HepG2 (cell line): ENCODE measurements around the gene LILRB3. TPM values are rescaled to one million over a fixed set of nuclear protein-coding genes. Genes with fewer than 3 reads are reported as not detected.

Experiments used
- ARNT2 ChIP-seq: sonication (generic); formaldehyde crosslinking; IDR thresholded peaks from 2 replicates; pipeline ENCODE4 v1.8.0; 2022; ENCODE audit warnings: mild to moderate bottlenecking, low read depth, missing genetic modification reagents, moderate library complexity
- ATF7-NPFF ChIP-seq: sonication (generic); formaldehyde crosslinking; IDR thresholded peaks from 2 replicates; pipeline ENCODE4 v1.8.1; 2023; ENCODE audit warnings: mild to moderate bottlenecking, low read depth, missing genetic modification reagents, moderate library complexity
- CREM ChIP-seq, 2 experiments: sonication (generic) in 1 of 2; formaldehyde crosslinking in 1 of 2; IDR thresholded peaks; 2 replicates each; pipeline versions ENCODE4 v1.4.0 to v1.6.1; 2016 to 2020; ENCODE audit warnings: antibody characterized with exemption in 1 of 2, mild to moderate bottlenecking in 1 of 2, missing genetic modification reagents in 1 of 2
- EZH2 ChIP-seq: conservative IDR thresholded peaks from 2 replicates; pipeline ENCODE4 v1.6.1; 2012; ENCODE audit warnings: mild to moderate bottlenecking, low read depth, low read length, moderate library complexity
- GATAD1 ChIP-seq: IDR thresholded peaks from 2 replicates; pipeline ENCODE4 v1.6.1; 2016; ENCODE audit warnings: missing genetic modification reagents, missing compliant biosample characterization
- GTF2F1 ChIP-seq: fragments of 150-350 bp; IDR thresholded peaks from 2 replicates; pipeline ENCODE4 v1.6.1; 2014; ENCODE audit warnings: low read length
- HNRNPLL ChIP-seq: fragments of 200-400 bp; formaldehyde crosslinking; IDR thresholded peaks from 2 replicates; pipeline ENCODE4 v1.6.1; 2017; ENCODE audit warnings: mild to moderate bottlenecking, low read depth, low read length; ENCODE audit not compliant: poor library complexity, severe bottlenecking
- HNRNPUL1 ChIP-seq: fragments of 200-400 bp; formaldehyde crosslinking; IDR thresholded peaks from 2 replicates; pipeline ENCODE4 v1.6.1; 2017; ENCODE audit warnings: low read depth, mild to moderate bottlenecking, low read length, moderate library complexity
- KDM5B ChIP-seq: sonication (generic); formaldehyde crosslinking; IDR thresholded peaks from 2 replicates; pipeline ENCODE4 v1.4.0; 2020; ENCODE audit warnings: missing genetic modification reagents, mild to moderate bottlenecking, borderline replicate concordance
- MAFK ChIP-seq, 2 experiments: IDR thresholded peaks in 1 of 2; conservative IDR thresholded peaks in 1 of 2; 2 replicates each; pipeline ENCODE4 v1.6.1; 2011; ENCODE audit warnings: improper control_type of control experiment in 2 of 2, low read length in 2 of 2
- MXI1 ChIP-seq: IDR thresholded peaks from 3 replicates; pipeline ENCODE4 v1.6.1; 2012; ENCODE audit warnings: low read depth, low read length, inconsistent platforms, borderline replicate concordance
- NFE2L2 ChIP-seq: fragments of 150-350 bp; IDR thresholded peaks from 2 replicates; pipeline ENCODE4 v1.6.1; 2014; ENCODE audit warnings: low read length
- NR3C1 ChIP-seq: sonication (generic); formaldehyde crosslinking; IDR thresholded peaks from 2 replicates; pipeline ENCODE4 v1.4.0; 2020; ENCODE audit warnings: missing genetic modification reagents
- RFXANK ChIP-seq: IDR thresholded peaks from 2 replicates; pipeline ENCODE4 v1.6.1; 2016
- SIN3B ChIP-seq: fragments of 150-350 bp; IDR thresholded peaks from 2 replicates; pipeline ENCODE4 v1.6.1; 2014; ENCODE audit warnings: low read length
- SOX5 ChIP-seq: IDR thresholded peaks from 2 replicates; pipeline ENCODE4 v1.6.1; 2016; ENCODE audit warnings: borderline replicate concordance
- ZFP82 ChIP-seq: sonication (generic); formaldehyde crosslinking; IDR thresholded peaks from 2 replicates; pipeline ENCODE4 v1.5.1; 2020; ENCODE audit warnings: mild to moderate bottlenecking, missing genetic modification reagents, borderline replicate concordance
- ZFP90 ChIP-seq: sonication (generic); formaldehyde crosslinking; IDR thresholded peaks from 2 replicates; pipeline ENCODE4 v1.8.0; 2022; ENCODE audit warnings: missing genetic modification reagents, mild to moderate bottlenecking, inconsistent platforms, borderline replicate concordance
- ZNF230 ChIP-seq: sonication (generic); formaldehyde crosslinking; IDR thresholded peaks from 2 replicates; pipeline ENCODE4 v1.4.0; 2020; ENCODE audit warnings: mild to moderate bottlenecking, missing genetic modification reagents
- ZNF382 ChIP-seq: sonication (generic); formaldehyde crosslinking; IDR thresholded peaks from 2 replicates; pipeline ENCODE4 v1.5.0; 2020; ENCODE audit warnings: missing genetic modification reagents, mild to moderate bottlenecking, borderline replicate concordance
- ZSCAN22 ChIP-seq: sonication (generic); formaldehyde crosslinking; IDR thresholded peaks from 2 replicates; pipeline ENCODE4 v1.4.0; 2020; ENCODE audit warnings: mild to moderate bottlenecking, missing genetic modification reagents
- polyA plus RNA-seq, 8 experiments: library from polyadenylated mRNA; depleted of rRNA in 3 of 8; stranded (reverse) in 7 of 8; unstranded in 1 of 8; fragments of >200 nt; fragmentation: Illumina TruSeq in 4 of 8; extraction: Trizol in 4 of 8; gene quantifications; 2 replicates each; pipeline versions ENCODE4 v1.2.1 to v1.2.3, GENCODE V29; 2011 to 2016; ENCODE audit warnings: low read depth in 4 of 8, missing spikeins in 1 of 8, mixed read lengths in 1 of 8; ENCODE audit not compliant: insufficient read depth in 1 of 8
- total RNA-seq, 5 experiments: library from RNA; depleted of rRNA; stranded (reverse); fragments of >200 nt; fragmentation: Illumina TruSeq; extraction: Trizol; gene quantifications; 2 replicates each; pipeline ENCODE4 v1.2.3, GENCODE V29; 2016; ENCODE audit warnings: low read depth in 1 of 5
- TF ChIP-seq, protein P1 (sequence below): sonication (generic); formaldehyde crosslinking; IDR thresholded peaks from 2 replicates; pipeline ENCODE4 v1.4.0; 2020; ENCODE audit warnings: missing genetic modification reagents
- TF ChIP-seq, protein P2 (sequence below): sonication (generic); formaldehyde crosslinking; IDR thresholded peaks from 2 replicates; pipeline ENCODE4 v1.4.0; 2020; ENCODE audit warnings: mild to moderate bottlenecking, missing genetic modification reagents
- TF ChIP-seq, protein P3 (sequence below): sonication (generic); formaldehyde crosslinking; IDR thresholded peaks from 2 replicates; pipeline ENCODE4 v1.4.0; 2020; ENCODE audit warnings: mild to moderate bottlenecking, missing genetic modification reagents

The LILRB3 gene
- total and polyA plus RNA-seq, 2 of the 13 experiments (the other 11 are each of a cell fraction or from before 2014, with no cell fraction given) = 0.22 TPM; not detected in 1

DNA sequence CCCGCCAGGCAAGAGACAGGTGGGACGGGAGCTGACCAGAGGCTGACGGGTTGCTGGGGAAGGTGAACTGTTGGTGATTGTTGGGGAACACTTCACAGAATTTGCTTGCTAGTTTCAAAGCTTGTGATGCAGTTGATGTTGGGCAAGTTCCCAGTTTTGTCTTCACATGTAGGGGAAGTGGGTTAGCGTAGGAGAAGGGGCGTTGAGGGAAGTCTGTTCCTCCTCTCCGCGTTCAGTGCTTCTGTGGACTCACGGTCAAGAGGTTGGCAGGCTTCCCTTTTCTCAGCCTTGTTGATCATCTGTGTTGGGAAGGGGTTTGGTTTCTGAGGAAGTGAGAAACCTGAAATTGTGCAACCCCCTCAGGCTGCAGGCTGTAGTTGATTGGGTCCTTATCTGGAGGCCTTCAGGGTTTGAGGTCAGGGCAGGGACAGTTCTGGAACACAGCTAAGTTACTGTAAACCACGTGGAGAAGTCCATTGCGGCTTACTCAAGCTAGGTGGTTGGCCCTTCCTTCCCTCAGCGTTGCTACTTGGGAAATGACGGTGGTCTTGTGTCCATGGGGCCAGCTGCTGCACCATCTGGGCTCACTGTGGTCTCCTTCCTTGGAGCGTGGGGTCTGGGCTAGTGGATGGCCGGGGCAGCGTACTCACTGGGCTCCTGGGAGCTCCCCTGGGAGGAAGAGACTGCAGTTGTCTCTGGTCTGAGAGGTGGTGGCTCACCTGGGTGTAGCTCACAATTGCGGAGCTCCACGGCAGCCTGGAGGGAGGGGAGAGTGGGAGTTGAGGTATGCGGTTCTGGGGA lies 14.6 kb downstream of the LILRB3 start (continued):
- no peak for TF ChIP-seq MAFK (conservative IDR thresholded peaks at IDR 0.05 in 1 of 2, IDR thresholded peaks at IDR 0.05 in 1 of 2; ENCODE audit: low read length in 2 of 2)
- TF ChIP-seq, protein P1, sequence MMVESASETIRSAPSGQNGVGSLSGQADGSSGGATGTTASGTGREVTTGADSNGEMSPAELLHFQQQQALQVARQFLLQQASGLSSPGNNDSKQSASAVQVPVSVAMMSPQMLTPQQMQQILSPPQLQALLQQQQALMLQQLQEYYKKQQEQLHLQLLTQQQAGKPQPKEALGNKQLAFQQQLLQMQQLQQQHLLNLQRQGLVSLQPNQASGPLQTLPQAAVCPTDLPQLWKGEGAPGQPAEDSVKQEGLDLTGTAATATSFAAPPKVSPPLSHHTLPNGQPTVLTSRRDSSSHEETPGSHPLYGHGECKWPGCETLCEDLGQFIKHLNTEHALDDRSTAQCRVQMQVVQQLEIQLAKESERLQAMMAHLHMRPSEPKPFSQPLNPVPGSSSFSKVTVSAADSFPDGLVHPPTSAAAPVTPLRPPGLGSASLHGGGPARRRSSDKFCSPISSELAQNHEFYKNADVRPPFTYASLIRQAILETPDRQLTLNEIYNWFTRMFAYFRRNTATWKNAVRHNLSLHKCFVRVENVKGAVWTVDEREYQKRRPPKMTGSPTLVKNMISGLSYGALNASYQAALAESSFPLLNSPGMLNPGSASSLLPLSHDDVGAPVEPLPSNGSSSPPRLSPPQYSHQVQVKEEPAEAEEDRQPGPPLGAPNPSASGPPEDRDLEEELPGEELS (CRISPR knock-in tag) = no peak
- no peak for TF ChIP-seq GTF2F1
- TF ChIP-seq EZH2 = no peak
- TF ChIP-seq ZFP82 (CRISPR knock-in tag) = no peak
- TF ChIP-seq MXI1 = 0 out of 3 replicates have a peak, but pooled peaks have one; percentile 9
- peak; percentile 15; the same call in 1 of the 2 replicates for TF ChIP-seq GATAD1 (CRISPR knock-in tag)
- TF ChIP-seq, protein P2, sequence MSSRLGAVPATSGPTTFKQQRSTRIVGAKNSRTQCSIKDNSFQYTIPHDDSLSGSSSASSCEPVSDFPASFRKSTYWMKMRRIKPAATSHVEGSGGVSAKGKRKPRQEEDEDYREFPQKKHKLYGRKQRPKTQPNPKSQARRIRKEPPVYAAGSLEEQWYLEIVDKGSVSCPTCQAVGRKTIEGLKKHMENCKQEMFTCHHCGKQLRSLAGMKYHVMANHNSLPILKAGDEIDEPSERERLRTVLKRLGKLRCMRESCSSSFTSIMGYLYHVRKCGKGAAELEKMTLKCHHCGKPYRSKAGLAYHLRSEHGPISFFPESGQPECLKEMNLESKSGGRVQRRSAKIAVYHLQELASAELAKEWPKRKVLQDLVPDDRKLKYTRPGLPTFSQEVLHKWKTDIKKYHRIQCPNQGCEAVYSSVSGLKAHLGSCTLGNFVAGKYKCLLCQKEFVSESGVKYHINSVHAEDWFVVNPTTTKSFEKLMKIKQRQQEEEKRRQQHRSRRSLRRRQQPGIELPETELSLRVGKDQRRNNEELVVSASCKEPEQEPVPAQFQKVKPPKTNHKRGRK (CRISPR knock-in tag) = no peak
- no peak for TF ChIP-seq ZNF230 (CRISPR knock-in tag)
- no peak for TF ChIP-seq ZFP90 (CRISPR knock-in tag)
- TF ChIP-seq CREM (IDR thresholded peaks at IDR 0.05) = 0 out of 2 replicates have a peak, but pooled peaks have one; percentile 9
- TF ChIP-seq CREM (CRISPR knock-in tag; IDR thresholded peaks at IDR 0.05) = no peak
- TF ChIP-seq SIN3B = no peak
- TF ChIP-seq, protein P3, sequence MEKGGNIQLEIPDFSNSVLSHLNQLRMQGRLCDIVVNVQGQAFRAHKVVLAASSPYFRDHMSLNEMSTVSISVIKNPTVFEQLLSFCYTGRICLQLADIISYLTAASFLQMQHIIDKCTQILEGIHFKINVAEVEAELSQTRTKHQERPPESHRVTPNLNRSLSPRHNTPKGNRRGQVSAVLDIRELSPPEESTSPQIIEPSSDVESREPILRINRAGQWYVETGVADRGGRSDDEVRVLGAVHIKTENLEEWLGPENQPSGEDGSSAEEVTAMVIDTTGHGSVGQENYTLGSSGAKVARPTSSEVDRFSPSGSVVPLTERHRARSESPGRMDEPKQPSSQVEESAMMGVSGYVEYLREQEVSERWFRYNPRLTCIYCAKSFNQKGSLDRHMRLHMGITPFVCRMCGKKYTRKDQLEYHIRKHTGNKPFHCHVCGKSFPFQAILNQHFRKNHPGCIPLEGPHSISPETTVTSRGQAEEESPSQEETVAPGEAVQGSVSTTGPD (CRISPR knock-in tag) = no peak
- no peak for TF ChIP-seq NR3C1 (CRISPR knock-in tag)
- no peak for TF ChIP-seq ATF7-NPFF
- TF ChIP-seq ARNT2 = 0 out of 2 replicates have a peak, but pooled peaks have one; percentile 33
- no peak for TF ChIP-seq RFXANK (CRISPR knock-in tag)
- TF ChIP-seq HNRNPUL1 = no peak
- 0 out of 2 replicates have a peak, but pooled peaks have one; percentile 32 for TF ChIP-seq SOX5
- no peak for TF ChIP-seq ZNF382
- no peak for TF ChIP-seq KDM5B
- TF ChIP-seq ZSCAN22 (CRISPR knock-in tag) = no peak
- TF ChIP-seq NFE2L2 = no peak
- TF ChIP-seq HNRNPLL = no peak
